K562 (cell line): ENCODE measurements around the gene COPRS. TPM values are rescaled to one million over a fixed set of nuclear protein-coding genes. Genes with fewer than 3 reads are reported as not detected.

Experiments used
- ATAC-seq: fragments of 200-7000 bp; cut with Tn5 transposase; 3 replicates; pipeline ENCODE4 v1.9.1; 2020; ENCODE audit warnings: moderate library complexity
- BruUV-seq: library from RNA; stranded (reverse); fragments of 400-500 nt; replicated peaks from 2 replicates; lab custom pipeline; 2021; lab: Mats Ljungman, UMichigan
- CTCF ChIA-PET: fragments of 300-600 bp; formaldehyde crosslinking; extraction: SDS; loops from one replicate; lab custom pipeline; 2021; ENCODE audit warnings: low intra/inter-chr PET ratio; lab: Yijun Ruan, JAX
- POLR2A ChIA-PET: fragments of 300-600, 350-650 bp; sonication (Branson Sonifier 250); formaldehyde crosslinking; extraction: SDS; loops from one replicate; lab custom pipeline; 2021; ENCODE audit warnings: antibody characterized with exemption, inconsistent platforms; lab: Yijun Ruan, JAX
- DNase-seq, 4 experiments: peaks; one replicate each; pipeline versions ENCODE4 v3.0.0 to v3.0.0-alpha.2; 2011 to 2018; ENCODE audit warnings: low spot score in 3 of 4, mixed read lengths in 3 of 4; ENCODE audit errors: extremely low read depth in 1 of 4
- FAIRE-seq: peaks from 2 replicates; lab custom pipeline; 2011; peaks lifted over from hg19 to GRCh38; lab: Jason Lieb, UNC
- H2AFZ ChIP-seq: 2 replicates; pipeline ENCODE4 v1.6.0; 2011; ENCODE audit warnings: low read depth, low read length, control low read depth, inconsistent platforms
- H3K27ac ChIP-seq: fragments of 200-600 bp; 3 replicates; pipeline ENCODE4 v1.8.0; 2011; ENCODE audit warnings: low read depth, mild to moderate bottlenecking, control low read depth, inconsistent platforms, low read length, moderate library complexity, mixed read lengths; ENCODE audit errors: extremely low read depth
- H3K27me3 ChIP-seq, 2 experiments: fragments of 300-600 bp in 1 of 2; 2 replicates in 1 of 2; 3 replicates in 1 of 2; pipeline versions ENCODE4 v1.6.0 to v1.8.0; 2011; ENCODE audit warnings: inconsistent platforms in 2 of 2, low read length in 2 of 2, mild to moderate bottlenecking in 1 of 2, mixed read lengths in 1 of 2, moderate library complexity in 1 of 2; ENCODE audit not compliant: control insufficient read depth in 2 of 2, insufficient read depth in 2 of 2
- H3K36me3 ChIP-seq: fragments of 300-600 bp; 3 replicates; pipeline ENCODE4 v1.8.0; 2011; ENCODE audit warnings: mild to moderate bottlenecking, low read length, inconsistent platforms; ENCODE audit not compliant: control insufficient read depth, insufficient read depth
- H3K4me1 ChIP-seq, 2 experiments: fragments of 200-600 bp in 1 of 2; replicated peaks in 1 of 2; 2 replicates in 1 of 2; 3 replicates in 1 of 2; pipeline versions ENCODE4 v1.5.1 to v1.8.0; 2011; ENCODE audit warnings: inconsistent platforms in 2 of 2, low read length in 2 of 2, mild to moderate bottlenecking in 1 of 2, mixed read lengths in 1 of 2, moderate library complexity in 1 of 2; ENCODE audit not compliant: control insufficient read depth in 2 of 2, insufficient read depth in 2 of 2
- H3K4me2 ChIP-seq: 2 replicates; pipeline ENCODE4 v1.6.1; 2011; ENCODE audit warnings: low read length, control low read depth, inconsistent platforms, mixed read lengths; ENCODE audit not compliant: insufficient read depth
- H3K4me3 ChIP-seq: fragments of 200-600 bp; sonication (generic), shearing (Covaris generic); 2 replicates; pipeline ENCODE4 v1.5.1; 2016; ENCODE audit warnings: control low read depth, inconsistent platforms
- H3K79me2 ChIP-seq: fragments of 200-600 bp; 3 replicates; pipeline ENCODE4 v1.8.0; 2011; ENCODE audit warnings: low read length, inconsistent platforms; ENCODE audit not compliant: control insufficient read depth, insufficient read depth
- H3K9ac ChIP-seq, 2 experiments: 2 replicates each; pipeline versions ENCODE4 v1.6.0 to v1.6.1; 2011; ENCODE audit warnings: low read depth in 2 of 2, low read length in 2 of 2, control low read depth in 1 of 2, inconsistent platforms in 1 of 2, mild to moderate bottlenecking in 1 of 2, mixed read lengths in 1 of 2; ENCODE audit not compliant: insufficient read depth in 1 of 2
- H3K9me1 ChIP-seq: one replicate; pipeline ENCODE4 v1.6.0; 2011; ENCODE audit warnings: inconsistent platforms, mild to moderate bottlenecking, low read length, moderate library complexity; ENCODE audit not compliant: control insufficient read depth, insufficient read depth
- H3K9me3 ChIP-seq: replicated peaks from 2 replicates; pipeline ENCODE4 v1.5.1; 2011; ENCODE audit warnings: low read depth, low read length, inconsistent platforms; ENCODE audit not compliant: control insufficient read depth, insufficient read depth
- H4K20me1 ChIP-seq: replicated peaks from 2 replicates; pipeline ENCODE4 v1.6.1; 2011; ENCODE audit warnings: low read length, inconsistent platforms, mixed read lengths; ENCODE audit not compliant: control insufficient read depth, insufficient read depth
- BCOR ChIP-seq: fragments of 450-650 bp; IDR thresholded peaks from 2 replicates; pipeline ENCODE4 v1.6.1; 2016
- C11orf30 ChIP-seq: fragments of 450-650 bp; IDR thresholded peaks from 2 replicates; pipeline ENCODE4 v1.6.1; 2016; ENCODE audit warnings: low read depth, mild to moderate bottlenecking
- CBFA2T3 ChIP-seq: fragments of 450-650 bp; IDR thresholded peaks from 2 replicates; pipeline ENCODE4 v1.6.1; 2017
- FOS ChIP-seq: IDR thresholded peaks from 3 replicates; pipeline ENCODE4 v1.6.1; 2011; ENCODE audit not compliant: insufficient read length; ENCODE audit errors: extremely low read depth
- FOXA1 ChIP-seq: fragments of 450-650 bp; IDR thresholded peaks from 2 replicates; pipeline ENCODE4 v1.6.1; 2016; ENCODE audit warnings: mild to moderate bottlenecking, borderline replicate concordance
- FUS ChIP-seq: fragments of 200-400 bp; formaldehyde crosslinking; optimal IDR thresholded peaks from 2 replicates; pipeline ENCODE3; 2017; ENCODE audit warnings: low read depth, low read length
- HCFC1 ChIP-seq: IDR thresholded peaks from 2 replicates; pipeline ENCODE4 v1.6.1; 2012; ENCODE audit warnings: low read depth, low read length, improper control_type of control experiment
- IRF2 ChIP-seq: sonication (generic); formaldehyde crosslinking; IDR thresholded peaks from 2 replicates; pipeline ENCODE4 v1.8.1; 2022; ENCODE audit warnings: mild to moderate bottlenecking, missing genetic modification reagents
- KAT7 ChIP-seq: sonication (generic); formaldehyde crosslinking; IDR thresholded peaks from 2 replicates; pipeline ENCODE4 v1.8.0; 2022; ENCODE audit warnings: missing genetic modification reagents, mild to moderate bottlenecking, borderline replicate concordance
- MAFF ChIP-seq: IDR thresholded peaks from 2 replicates; pipeline ENCODE4 v1.6.1; 2012; ENCODE audit warnings: low read length, improper control_type of control experiment
- MAFG ChIP-seq: fragments of 450-650 bp; conservative IDR thresholded peaks from 2 replicates; pipeline ENCODE4 v1.6.1; 2016; ENCODE audit warnings: missing genetic modification characterization, missing compliant biosample characterization
- NCOA1 ChIP-seq: fragments of 450-650 bp; IDR thresholded peaks from 2 replicates; pipeline ENCODE4 v1.6.1; 2016; ENCODE audit warnings: low read depth
- NFYB ChIP-seq: IDR thresholded peaks from 2 replicates; pipeline ENCODE4 v1.6.1; 2011; ENCODE audit warnings: mild to moderate bottlenecking, moderate library complexity; ENCODE audit not compliant: insufficient read length; ENCODE audit errors: extremely low read depth
- POLR3G ChIP-seq: IDR thresholded peaks from 2 replicates; pipeline ENCODE4 v1.6.1; 2011; ENCODE audit not compliant: insufficient read length, insufficient replicate concordance; ENCODE audit errors: extremely low read depth
- RBM25 ChIP-seq: fragments of 200-400 bp; formaldehyde crosslinking; IDR thresholded peaks from 2 replicates; pipeline ENCODE4 v1.6.1; 2018; ENCODE audit warnings: low read length, low read depth, moderate library complexity; ENCODE audit not compliant: severe bottlenecking
- TEAD1 ChIP-seq, 2 experiments: fragments of 450-650 bp in 1 of 2; sonication (generic) in 1 of 2; formaldehyde crosslinking; IDR thresholded peaks; 2 replicates each; pipeline versions ENCODE4 v1.4.0 to v1.8.0; 2020 to 2022; ENCODE audit warnings: mild to moderate bottlenecking in 2 of 2, missing genetic modification reagents in 1 of 2
- ZKSCAN1 ChIP-seq: fragments of 150-350 bp; IDR thresholded peaks from 2 replicates; pipeline ENCODE4 v1.6.1; 2016; ENCODE audit warnings: low read depth, low read length
- ZNF316 ChIP-seq: fragments of 450-650 bp; IDR thresholded peaks from 2 replicates; pipeline ENCODE4 v1.6.1; 2016
- ZNF41 ChIP-seq: fragments of 250-450 bp; sonication (Bioruptor Pico); conservative IDR thresholded peaks from 2 replicates; pipeline ENCODE4 v1.4.0; 2020; ENCODE audit warnings: mild to moderate bottlenecking
- ZNF445 ChIP-seq: fragments of 250-450 bp; sonication (Bioruptor Pico); IDR thresholded peaks from 2 replicates; pipeline ENCODE4 v1.4.0; 2020; ENCODE audit warnings: low read depth, mild to moderate bottlenecking, moderate library complexity
- ZNF584 ChIP-seq: fragments of 200-800 bp; sonication (Bioruptor generic); IDR thresholded peaks from 2 replicates; pipeline ENCODE4 v1.6.1; 2016; ENCODE audit warnings: low read depth, mild to moderate bottlenecking, missing genetic modification characterization, missing compliant biosample characterization
- WGBS: fragments of 100-300 bp; shearing (Covaris generic); methylation state at CpG from one replicate; pipeline ENCODE4 v1.1.6; 2016; ENCODE audit warnings: low coverage, mixed read lengths; ENCODE audit not compliant: insufficient coverage; ENCODE audit errors: missing lambda C conversion rate; 5-methylcytosine and 5-hydroxymethylcytosine counted together
- in situ Hi-C: fragments of 300-500 bp; cut with MboI; formaldehyde crosslinking; loops from 4 replicates; pipeline ENCODE4 v1.15.0; 2018; ENCODE audit warnings: inconsistent platforms, mixed read lengths
- intact Hi-C: fragments of 100-400 bp; cut with micrococcal nuclease; formaldehyde crosslinking; loops from 2 replicates; pipeline ENCODE4 v1.14.2; 2022
- polyA plus RNA-seq, 8 experiments: library from polyadenylated mRNA; depleted of rRNA in 4 of 8; stranded (reverse) in 5 of 8; unstranded in 3 of 8; fragments of >200 nt; fragmentation: Nextera tagmentation in 2 of 8; fragmentation: Illumina TruSeq in 1 of 8; extraction: Ambion mirVana in 2 of 8; extraction: Trizol in 1 of 8; gene quantifications; 2 replicates each; pipeline versions ENCODE4 v1.2.1 to v1.2.3, GENCODE V29; 2011 to 2014; ENCODE audit warnings: inconsistent platforms in 1 of 8, missing spikeins in 1 of 8
- total RNA-seq, 7 experiments: library from RNA; depleted of rRNA in 6 of 7; stranded (reverse); fragments of >200 nt in 6 of 7; fragmentation: Illumina TruSeq in 2 of 7; extraction: Trizol in 2 of 7; gene quantifications; 2 replicates each; pipeline versions ENCODE4 v1.2.1 to v1.2.3, GENCODE V29; 2011 to 2021; ENCODE audit warnings: low replicate concordance in 1 of 7

COPRS gene
- total and polyA plus RNA-seq, 9 of the 15 experiments (the other 6 are each of a cell fraction or from before 2014, with no cell fraction given) = 11.9 to 102 (median 60.5) TPM

DNA sequence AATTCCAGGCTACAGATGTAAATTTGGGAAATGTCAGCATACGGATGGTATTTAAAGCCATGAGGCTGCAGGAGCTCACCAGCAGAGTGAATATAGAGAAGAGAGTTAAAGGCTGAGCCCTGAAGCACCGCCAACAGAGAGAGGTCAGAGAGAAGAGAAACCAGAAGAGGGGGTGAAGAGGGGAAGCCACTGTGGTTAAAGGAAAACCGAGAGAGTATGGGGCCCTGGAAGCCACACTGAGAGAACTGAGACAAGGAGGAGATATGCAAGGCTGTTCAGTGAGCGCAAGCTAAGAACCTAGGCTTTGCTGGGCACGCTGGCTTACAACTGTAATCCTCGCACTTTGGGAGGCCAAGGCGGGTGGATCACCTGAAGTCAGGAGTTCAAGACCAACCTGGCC is 24.6 kb downstream of the COPRS start (continued):
- no peak for TF ChIP-seq FOXA1
- TF ChIP-seq IRF2 (CRISPR knock-in tag) = no peak
- no peak for TF ChIP-seq NCOA1
- TF ChIP-seq POLR3G = no peak
- no peak for TF ChIP-seq HCFC1
- TF ChIP-seq FOS = no peak
- TF ChIP-seq TEAD1 (CRISPR knock-in tag; IDR thresholded peaks at IDR 0.05) = no peak
- TF ChIP-seq BCOR = no peak
- no peak for TF ChIP-seq KAT7
- TF ChIP-seq ZNF584 = no peak

DNA sequence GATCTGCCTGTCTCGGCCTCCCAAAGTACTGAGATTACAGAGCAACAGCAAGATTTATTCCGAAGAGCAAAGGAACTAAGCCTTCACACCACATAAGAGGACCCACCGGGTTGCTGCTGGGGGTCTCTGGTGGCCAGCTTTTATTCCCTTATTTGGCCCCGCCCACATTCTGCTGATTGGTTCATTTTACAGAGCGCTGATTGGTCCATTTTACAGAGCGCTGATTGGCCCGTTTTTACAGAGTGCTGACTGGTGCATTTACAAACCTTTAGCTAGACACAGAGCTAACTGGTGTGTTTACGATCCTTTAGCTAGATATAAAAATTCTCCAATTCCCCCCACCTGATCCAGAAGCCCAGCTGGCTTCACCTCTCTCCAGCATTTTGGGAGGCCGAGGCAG is 26.3 kb downstream of the COPRS start:
- no peaks in the 10 kb centered on the region; a peak in 2 of 5 replicates for H3K4me1 ChIP-seq
- intact Hi-C loops (no loop called here), in situ Hi-C loops (no loop called here)
- H2AFZ ChIP-seq = no peak overlapping the region
- TF ChIP-seq C11orf30 = peak; percentile 83
- peak; percentile 65 for TF ChIP-seq MAFG (tag)
- TF ChIP-seq ZNF316 = peak; percentile 92
- TF ChIP-seq CBFA2T3 = no peak
- peak; percentile 95 for TF ChIP-seq NFYB
- TF ChIP-seq FUS = no peak
- no peak for TF ChIP-seq ZKSCAN1
- TF ChIP-seq RBM25 = peak; percentile 41
- TF ChIP-seq MAFF = peak; percentile 30; the same call in 1 of the 2 replicates
- no peak for TF ChIP-seq ZNF41 (CRISPR knock-in tag)
- TF ChIP-seq ZNF445 = no peak
- whole genome bisulfite sequencing = 42% methylated on average over 7 of the region's 9 CpGs
- BruUV-seq = no TSS peak
- ChIA-PET CTCF (no interaction called here), POLR2A (interaction anchor here (0.6 to 0.7 kb wide), 3 partner anchors 8 to 902 kb away, joined by 3 read pairs; no protein-coding TSS in a partner anchor)
- no peaks in the 10 kb centered on the region for H3K9me3 ChIP-seq
- DNase-seq (no peak), ATAC-seq (peak; percentile 49; the same call in 1 of the 3 replicates), FAIRE-seq (no peak)
- no peaks in the 10 kb centered on the region for H3K36me3 ChIP-seq
- H3K27ac ChIP-seq = no peak overlapping the region
- H3K27me3 ChIP-seq = no peaks in the 10 kb centered on the region
- H3K79me2 ChIP-seq = no peaks in the 10 kb centered on the region
- H3K4me3 ChIP-seq = no peak overlapping the region
- no peak overlapping the region for H3K4me2 ChIP-seq
- H4K20me1 ChIP-seq = no peaks in the 10 kb centered on the region
- no peak overlapping the region for H3K9ac ChIP-seq
- no peaks in the 10 kb centered on the region for H3K9me1 ChIP-seq
